CD8-positive, alpha-beta memory T cell (primary cell): Measurements from ENCODE around the gene PRAMEF1. TPM values are rescaled to one million over a fixed set of nuclear protein-coding genes. Genes with fewer than 3 reads are reported as not detected.
"Not testable (repeated sequence)": the region's sequence is repeated elsewhere in the genome, so short reads cannot be mapped to it uniquely, and the experiment has no call there.

Experiments
- CTCF ChIA-PET: fragments of 350-600 bp; sonication (Branson Sonifier 250); formaldehyde crosslinking; loops from one replicate; lab custom pipeline; 2021; ENCODE audit warnings: antibody characterized with exemption; lab: Charles Lee
- POLR2A ChIA-PET: fragments of 350-600 bp; sonication (Branson Sonifier 250); formaldehyde crosslinking; loops from one replicate; lab custom pipeline; 2021; ENCODE audit warnings: antibody characterized with exemption; lab: Charles Lee
- DNase-seq, 5 donors: peaks; one replicate each; pipeline versions ENCODE4 v3.0.0 to v3.0.0-alpha.2; 2020 to 2022; ENCODE audit warnings: mixed read lengths in 1 of 5
- H3K27ac ChIP-seq: one replicate; pipeline ENCODE4 v1.7.0; 2013; ENCODE audit warnings: low read depth, mild to moderate bottlenecking, low read length, moderate library complexity
- H3K27me3 ChIP-seq: 2 replicates; pipeline ENCODE4 v1.7.0; 2013; ENCODE audit warnings: low read length, mild to moderate bottlenecking; ENCODE audit not compliant: insufficient read depth, poor library complexity, severe bottlenecking
- H3K36me3 ChIP-seq: 2 replicates; pipeline ENCODE4 v1.7.0; 2013; ENCODE audit warnings: mild to moderate bottlenecking, low read length, moderate library complexity; ENCODE audit not compliant: insufficient read depth
- H3K4me1 ChIP-seq: 2 replicates; pipeline ENCODE4 v1.7.0; 2013; ENCODE audit warnings: mild to moderate bottlenecking, low read length, moderate library complexity; ENCODE audit not compliant: insufficient read depth
- H3K4me3 ChIP-seq: 2 replicates; pipeline ENCODE4 v1.7.0; 2013; ENCODE audit warnings: mild to moderate bottlenecking, low read length
- H3K9me3 ChIP-seq: 2 replicates; pipeline ENCODE4 v1.7.0; 2013; ENCODE audit warnings: mild to moderate bottlenecking, low read length
- H3K27ac Mint-ChIP-seq, 8 donors: one replicate each; pipeline ENCODE4 v1.8.0; 2020 to 2021; ENCODE audit warnings: mixed read lengths in 8 of 8, mild to moderate bottlenecking in 6 of 8, inconsistent platforms in 3 of 8, moderate library complexity in 3 of 8
- H3K27me3 Mint-ChIP-seq, 2 donors: one replicate each; pipeline ENCODE4 v1.8.0; 2020 to 2021; ENCODE audit warnings: mixed read lengths in 2 of 2, mild to moderate bottlenecking in 1 of 2, moderate library complexity in 1 of 2
- H3K36me3 Mint-ChIP-seq, 3 donors: one replicate each; pipeline ENCODE4 v1.8.0; 2020 to 2021; ENCODE audit warnings: mixed read lengths in 3 of 3, inconsistent platforms in 1 of 3, mild to moderate bottlenecking in 1 of 3
- H3K4me1 Mint-ChIP-seq, 3 donors: one replicate each; pipeline ENCODE4 v1.8.0; 2020 to 2021; ENCODE audit warnings: mixed read lengths in 3 of 3, inconsistent platforms in 1 of 3, mild to moderate bottlenecking in 1 of 3
- H3K4me3 Mint-ChIP-seq, 7 donors: one replicate each; pipeline ENCODE4 v1.8.0; 2020 to 2021; ENCODE audit warnings: mixed read lengths in 7 of 7, mild to moderate bottlenecking in 6 of 7, moderate library complexity in 4 of 7, inconsistent platforms in 2 of 7
- H3K9me3 Mint-ChIP-seq, 5 donors: one replicate each; pipeline ENCODE4 v1.8.0; 2020 to 2022; ENCODE audit warnings: mixed read lengths in 5 of 5, mild to moderate bottlenecking in 3 of 5, moderate library complexity in 2 of 5, inconsistent platforms in 1 of 5
- polyA plus RNA-seq: library from polyadenylated mRNA; unstranded; fragments of 300-500 nt; fragmentation: Illumina TruSeq; gene quantifications from one replicate; pipeline ENCODE4 v1.2.3, GENCODE V29; 2021
- total RNA-seq, 2 experiments: library from RNA; stranded (reverse); gene quantifications; one replicate each; pipeline ENCODE4 v1.2.3, GENCODE V29; 2021

The PRAMEF1 gene
- total and polyA plus RNA-seq, 3 experiments from 2014 or later: not detected

- H3K9me3 Mint-ChIP-seq: peaks cover 0 to 6% (median 5%) of the 10 kb centered on the region in 5 donors
- H3K36me3 ChIP-seq: no peaks in the 10 kb centered on the region
- H3K27me3 ChIP-seq: no peaks in the 10 kb centered on the region
- no peaks in the 10 kb centered on the region for H3K4me1 ChIP-seq
- no peak overlapping the region for H3K4me3 ChIP-seq
- H3K36me3 Mint-ChIP-seq: peaks cover 0 to 2% (median 0%) of the 10 kb centered on the region in 3 donors
- ChIA-PET POLR2A (no interaction called here), CTCF (no interaction called here)
- H3K27ac Mint-ChIP-seq: no peak overlapping the region
- H3K4me1 Mint-ChIP-seq: no peaks in the 10 kb centered on the region
- no peaks in the 10 kb centered on the region for H3K9me3 ChIP-seq
- peaks cover 21 to 42% of the 10 kb centered on the region in 2 donors for H3K27me3 Mint-ChIP-seq
- H3K27ac ChIP-seq: peak overlapping the region; percentile 24
- DNase-seq: no peak
- H3K4me3 Mint-ChIP-seq: no peak overlapping the region
Measured at GRCh38 chr1:12810691-12811408, 19.7 kb downstream of the PRAMEF1 start.

DNA sequence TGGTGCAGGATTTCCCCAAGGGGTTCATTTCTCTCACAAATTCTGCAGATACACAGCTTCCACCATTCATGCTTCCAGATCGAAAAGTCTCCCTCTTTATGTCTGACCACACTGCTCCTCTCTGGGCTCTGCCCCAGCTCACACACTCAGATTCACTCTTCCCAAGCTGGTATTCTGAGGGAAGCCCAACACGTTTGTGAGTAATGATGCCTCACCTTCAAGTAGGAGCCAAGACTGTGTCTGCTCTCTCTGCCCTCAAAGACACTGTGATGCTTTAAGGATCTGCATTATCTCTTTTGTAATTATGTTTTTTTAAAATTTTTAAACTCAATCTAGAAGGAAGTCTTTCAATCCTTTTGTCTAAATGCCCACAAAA lies 20.2 kb downstream of the PRAMEF1 start:
- CTCF ChIA-PET: no interaction called here
- no peak overlapping the region for H3K27ac Mint-ChIP-seq
- peaks cover 0 to 2% (median 0%) of the 10 kb centered on the region in 3 donors for H3K36me3 Mint-ChIP-seq
- H3K9me3 ChIP-seq: no peaks in the 10 kb centered on the region
- H3K36me3 ChIP-seq: no peaks in the 10 kb centered on the region
- no peak for DNase-seq
- no peak overlapping the region for H3K4me3 ChIP-seq
- no peaks in the 10 kb centered on the region for H3K27me3 ChIP-seq
- no peaks in the 10 kb centered on the region for H3K4me1 ChIP-seq
- H3K4me1 Mint-ChIP-seq: no peaks in the 10 kb centered on the region
- POLR2A ChIA-PET: no interaction called here
- no peak overlapping the region for H3K4me3 Mint-ChIP-seq
- H3K27ac ChIP-seq: no peak overlapping the region
- peaks cover 0 to 5% (median 1%) of the 10 kb centered on the region in 5 donors for H3K9me3 Mint-ChIP-seq
- peaks cover 18 to 36% of the 10 kb centered on the region in 2 donors for H3K27me3 Mint-ChIP-seq

DNA sequence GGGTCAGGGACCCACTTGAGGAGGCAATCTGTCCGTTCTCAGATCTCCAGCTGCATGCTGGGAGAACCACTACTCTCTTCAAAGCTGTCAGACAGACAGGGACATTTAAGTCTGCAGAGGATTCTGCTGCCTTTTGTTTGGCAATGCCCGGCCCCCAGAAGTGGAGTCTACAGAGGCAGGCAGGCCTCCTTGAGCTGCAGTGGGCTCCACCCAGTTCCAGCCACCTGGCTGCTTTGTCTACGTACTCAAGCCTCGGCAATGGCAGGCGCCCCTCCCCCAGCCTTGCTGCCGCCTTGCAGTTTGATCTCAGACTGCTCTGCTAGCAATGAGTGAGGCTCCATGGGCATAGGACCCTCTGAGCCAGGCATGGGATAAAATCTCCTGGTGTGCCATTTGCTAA lies 27.9 kb downstream of the PRAMEF1 start:
- H3K36me3 ChIP-seq, H3K4me1 ChIP-seq, H3K9me3 ChIP-seq, POLR2A ChIA-PET, H3K27ac ChIP-seq, H3K9me3 Mint-ChIP-seq, H3K4me3 Mint-ChIP-seq, H3K27ac Mint-ChIP-seq, CTCF ChIA-PET, H3K36me3 Mint-ChIP-seq, DNase-seq, H3K27me3 ChIP-seq, H3K4me1 Mint-ChIP-seq, H3K4me3 ChIP-seq: not testable (repeated sequence)
- peaks cover 11 to 24% of the 10 kb centered on the region in 2 donors for H3K27me3 Mint-ChIP-seq

DNA sequence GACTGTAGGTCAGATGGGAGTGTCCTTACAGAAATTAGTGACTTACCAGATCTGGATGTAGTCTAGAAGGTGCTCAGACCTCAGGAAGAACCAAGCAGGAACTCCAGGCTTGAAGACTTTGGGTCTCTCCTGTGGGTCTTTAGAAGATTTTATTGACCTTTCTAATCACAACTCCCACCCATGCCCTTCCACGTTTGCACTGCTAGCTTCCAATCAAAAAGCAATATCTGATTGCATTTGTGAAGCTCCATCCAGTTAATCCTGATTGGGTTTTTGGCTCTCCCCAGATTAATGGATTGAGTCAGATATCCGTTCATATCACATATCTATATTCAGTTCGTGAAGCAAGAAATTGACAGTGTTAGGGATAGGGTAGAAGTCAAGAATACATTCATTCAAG lies 40.1 kb downstream of the PRAMEF1 start, which contains the start of gene PRAMEF11:
TSS of gene PRAMEF11 (minus strand) at position 101 of the 400 bp plus-strand sequence. CDS start 2,621 bp downstream, outside the sequence.
- H3K27ac Mint-ChIP-seq, DNase-seq, H3K27me3 ChIP-seq, H3K36me3 Mint-ChIP-seq, H3K27ac ChIP-seq, H3K4me3 Mint-ChIP-seq, H3K4me3 ChIP-seq, H3K9me3 Mint-ChIP-seq, H3K4me1 ChIP-seq, H3K4me1 Mint-ChIP-seq, H3K36me3 ChIP-seq, H3K9me3 ChIP-seq, CTCF ChIA-PET, POLR2A ChIA-PET: not testable (repeated sequence)
- peaks cover 6 to 26% of the 10 kb centered on the region in 2 donors for H3K27me3 Mint-ChIP-seq

- POLR2A ChIA-PET, H3K27ac ChIP-seq, H3K27ac Mint-ChIP-seq, H3K4me3 Mint-ChIP-seq, H3K9me3 ChIP-seq, H3K36me3 ChIP-seq, H3K4me1 Mint-ChIP-seq, H3K4me1 ChIP-seq, DNase-seq, H3K9me3 Mint-ChIP-seq, H3K27me3 ChIP-seq, H3K4me3 ChIP-seq, CTCF ChIA-PET, H3K36me3 Mint-ChIP-seq: not testable (repeated sequence)
- H3K27me3 Mint-ChIP-seq: peaks cover 8 to 22% of the 10 kb centered on the region in 2 donors
Measured at GRCh38 chr1:12833251-12833650, 42.1 kb downstream of the PRAMEF1 start.

Other genes with a start within 250 kb of the PRAMEF1 start
- gene DHRS3, start 173.2 kb upstream of the PRAMEF1 start, total RNA-seq: 100 to 1,000 TPM; 117 to 123 TPM
- gene DHRS3, start 173.2 kb upstream of the PRAMEF1 start, polyA plus RNA-seq: 31.9 TPM
- not detected for gene AADACL4, start 147.3 kb upstream of the PRAMEF1 start, total RNA-seq
- gene AADACL4, start 147.3 kb upstream of the PRAMEF1 start, polyA plus RNA-seq: not detected
- not detected for gene AADACL3, start 75.3 kb upstream of the PRAMEF1 start, total RNA-seq
- not detected for gene AADACL3, start 75.3 kb upstream of the PRAMEF1 start, polyA plus RNA-seq
- gene CFAP107, start 45.2 kb upstream of the PRAMEF1 start, total RNA-seq: not detected
- gene CFAP107, start 45.2 kb upstream of the PRAMEF1 start, polyA plus RNA-seq: not detected
- gene PRAMEF12, start 17.7 kb upstream of the PRAMEF1 start, total RNA-seq: not detected
- not detected for gene PRAMEF12, start 17.7 kb upstream of the PRAMEF1 start, polyA plus RNA-seq
- gene PRAMEF11, start 40.0 kb downstream of the PRAMEF1 start, total RNA-seq: not detected
- gene PRAMEF11, start 40.0 kb downstream of the PRAMEF1 start, polyA plus RNA-seq: not detected
- gene HNRNPCL1, start 57.3 kb downstream of the PRAMEF1 start, total RNA-seq: not detected
- gene HNRNPCL1, start 57.3 kb downstream of the PRAMEF1 start, polyA plus RNA-seq: not detected
- not detected for gene PRAMEF2, start 65.7 kb downstream of the PRAMEF1 start, total RNA-seq
- not detected for gene PRAMEF2, start 65.7 kb downstream of the PRAMEF1 start, polyA plus RNA-seq
- not detected for gene PRAMEF4, start 94.8 kb downstream of the PRAMEF1 start, total RNA-seq
- not detected for gene PRAMEF4, start 94.8 kb downstream of the PRAMEF1 start, polyA plus RNA-seq
- not detected for gene PRAMEF10, start 106.9 kb downstream of the PRAMEF1 start, total RNA-seq
- not detected for gene PRAMEF10, start 106.9 kb downstream of the PRAMEF1 start, polyA plus RNA-seq
- gene PRAMEF7, start 125.2 kb downstream of the PRAMEF1 start, total RNA-seq: not detected
- not detected for gene PRAMEF7, start 125.2 kb downstream of the PRAMEF1 start, polyA plus RNA-seq
- gene PRAMEF6, start 156.2 kb downstream of the PRAMEF1 start, total RNA-seq: not detected
- not detected for gene PRAMEF6, start 156.2 kb downstream of the PRAMEF1 start, polyA plus RNA-seq